ENCODE data around the gene CCDC66. TPM values are rescaled to one million over a fixed set of nuclear protein-coding genes. Genes with fewer than 3 reads are reported as not detected.
"Not testable (repeated sequence)": the region's sequence is repeated elsewhere in the genome, so short reads cannot be mapped to it uniquely, and the experiment has no call there.

CCDC66 gene
- total RNA-seq, 2 donors from 2014 or later, result 13.9 to 15.3 TPM

GRCh38 chr3:56547486-56547885, 9.5 kb upstream of the CCDC66 start:
- intact Hi-C loops (cut with DNase I), result no loop called here
- Histone ChIP-seq H3K4me1 (no peaks in the 10 kb centered on the region), H3K36me3 (no peaks in the 10 kb centered on the region), H3K9ac (ENCODE audit: low read depth in 2 of 2, low read length in 2 of 2) (no peak overlapping the region), H3K27me3 (no peaks in the 10 kb centered on the region), H3K4me3 (no peak overlapping the region), H3K9me3 (no peaks in the 10 kb centered on the region), H3K27ac (no peak overlapping the region)
- no peak for TF ChIP-seq CTCF (IDR thresholded peaks at IDR 0.05)
- no peak for DNase-seq

GRCh38 chr3:56557831-56558170, 826 bp downstream of the CCDC66 start:
- Histone ChIP-seq H3K36me3 (no peaks in the 10 kb centered on the region), H3K27me3 (no peaks in the 10 kb centered on the region), H3K27ac (peak overlapping the region; percentile 72), H3K4me1 (no peaks in the 10 kb centered on the region), H3K9me3 (no peaks in the 10 kb centered on the region), H3K9ac (ENCODE audit: low read depth in 2 of 2, low read length in 2 of 2) (peak overlapping the region; percentile 69 to 97), H3K4me3 (peak overlapping the region; percentile 83)
- no peak for TF ChIP-seq CTCF (IDR thresholded peaks at IDR 0.05)
- intact Hi-C loops (cut with DNase I), result no loop called here
- DNase-seq, result no peak

GRCh38 chr3:56573501-56573900, 16.5 kb downstream of the CCDC66 start:
- TF ChIP-seq CTCF (IDR thresholded peaks at IDR 0.05), result no peak
- Histone ChIP-seq H3K27me3 (no peaks in the 10 kb centered on the region), H3K9me3 (no peaks in the 10 kb centered on the region), H3K36me3 (no peaks in the 10 kb centered on the region), H3K4me1 (no peaks in the 10 kb centered on the region), H3K9ac (ENCODE audit: low read depth in 2 of 2, low read length in 2 of 2) (no peak overlapping the region), H3K27ac (no peak overlapping the region), H3K4me3 (no peak overlapping the region)
- intact Hi-C loops (cut with DNase I), result no loop called here
- no peak for DNase-seq

GRCh38 chr3:56581941-56582340, 25.0 kb downstream of the CCDC66 start:
- H3K4me1 ChIP-seq; intact Hi-C loops (cut with DNase I); H3K9ac ChIP-seq (ENCODE audit: low read depth in 2 of 2, low read length in 2 of 2); H3K4me3 ChIP-seq; H3K36me3 ChIP-seq; H3K27ac ChIP-seq; H3K27me3 ChIP-seq; H3K9me3 ChIP-seq; DNase-seq: not testable (repeated sequence)

- H3K27me3 ChIP-seq; intact Hi-C loops (cut with DNase I); H3K36me3 ChIP-seq; H3K9ac ChIP-seq (ENCODE audit: low read depth in 2 of 2, low read length in 2 of 2); H3K4me1 ChIP-seq; H3K9me3 ChIP-seq; H3K4me3 ChIP-seq; H3K27ac ChIP-seq; DNase-seq: not testable (repeated sequence)
Observed at GRCh38 chr3:56584275-56584674, 27.3 kb downstream of the CCDC66 start.

GRCh38 chr3:56590814-56591213, 33.8 kb downstream of the CCDC66 start:
- no peaks in the 10 kb centered on the region for H3K4me1 ChIP-seq
- no peak for DNase-seq
- H3K27me3 ChIP-seq, result no peaks in the 10 kb centered on the region
- no peaks in the 10 kb centered on the region for H3K9me3 ChIP-seq
- intact Hi-C loops (cut with DNase I), result no loop called here
- H3K36me3 ChIP-seq, result no peaks in the 10 kb centered on the region
- no peak overlapping the region for H3K9ac ChIP-seq (ENCODE audit: low read depth in 2 of 2, low read length in 2 of 2)
- no peak for TF ChIP-seq CTCF (IDR thresholded peaks at IDR 0.05)
- no peak overlapping the region for H3K27ac ChIP-seq
- no peak overlapping the region for H3K4me3 ChIP-seq

GRCh38 chr3:56591262-56591661, 34.3 kb downstream of the CCDC66 start:
- intact Hi-C loops (cut with DNase I), result no loop called here
- Histone ChIP-seq H3K36me3 (no peaks in the 10 kb centered on the region), H3K9ac (ENCODE audit: low read depth in 2 of 2, low read length in 2 of 2) (no peak overlapping the region), H3K9me3 (no peaks in the 10 kb centered on the region), H3K27me3 (no peaks in the 10 kb centered on the region), H3K27ac (no peak overlapping the region), H3K4me1 (no peaks in the 10 kb centered on the region), H3K4me3 (no peak overlapping the region)
- no peak for TF ChIP-seq CTCF (IDR thresholded peaks at IDR 0.05)
- no peak for DNase-seq
